ENCODE results near the gene RASSF8. TPM values are rescaled to one million over a fixed set of nuclear protein-coding genes. Genes with fewer than 3 reads are reported as not detected.

The RASSF8 gene
- total and polyA plus RNA-seq, 5 experiments from 2014 or later: not detected

- Mint-ChIP-seq H3K27me3 (peaks cover 13 to 58% (median 17%) of the 10 kb centered on the region in 5 donors), H3K36me3 (no peaks in the 10 kb centered on the region), H3K4me3 (no peak overlapping the region), H3K27ac (no peak overlapping the region), H3K4me1 (peaks cover 0 to 2% (median 0%) of the 10 kb centered on the region in 4 donors), H3K9me3 (no peaks in the 10 kb centered on the region)
- DNase-seq (no peak), ATAC-seq (no peak)
- POLR2A ChIA-PET: no interaction called here
Measured at GRCh38 chr12:25970916-25971653, 12.6 kb downstream of the RASSF8 start.

DNA sequence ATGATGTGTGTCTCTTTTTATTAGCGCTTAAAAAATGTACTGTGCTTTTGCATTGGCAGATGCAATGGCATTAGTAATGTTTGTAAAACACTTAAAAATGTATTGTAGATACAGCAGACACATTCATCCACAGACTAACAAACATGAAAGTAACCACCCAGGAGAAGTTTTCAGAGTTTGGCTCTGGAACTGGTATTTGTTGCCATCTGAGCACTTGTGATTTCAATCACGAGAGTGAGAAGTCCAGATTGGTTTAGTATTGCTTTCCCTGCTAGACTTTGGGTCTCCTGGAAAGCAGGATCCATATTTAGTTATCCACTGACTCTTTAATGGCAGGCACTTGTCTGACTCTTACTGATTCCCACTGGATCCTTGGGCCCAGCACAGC lies 13.2 kb downstream of the RASSF8 start:
- H3K27ac Mint-ChIP-seq: no peak overlapping the region
- peaks cover 0 to 2% (median 0%) of the 10 kb centered on the region in 4 donors for H3K4me1 Mint-ChIP-seq
- no peak overlapping the region for H3K4me3 Mint-ChIP-seq
- POLR2A ChIA-PET: no interaction called here
- no peaks in the 10 kb centered on the region for H3K36me3 Mint-ChIP-seq
- peaks cover 13 to 58% (median 15%) of the 10 kb centered on the region in 5 donors for H3K27me3 Mint-ChIP-seq
- H3K9me3 Mint-ChIP-seq: no peaks in the 10 kb centered on the region
- ATAC-seq: no peak
- no peak for DNase-seq

DNA sequence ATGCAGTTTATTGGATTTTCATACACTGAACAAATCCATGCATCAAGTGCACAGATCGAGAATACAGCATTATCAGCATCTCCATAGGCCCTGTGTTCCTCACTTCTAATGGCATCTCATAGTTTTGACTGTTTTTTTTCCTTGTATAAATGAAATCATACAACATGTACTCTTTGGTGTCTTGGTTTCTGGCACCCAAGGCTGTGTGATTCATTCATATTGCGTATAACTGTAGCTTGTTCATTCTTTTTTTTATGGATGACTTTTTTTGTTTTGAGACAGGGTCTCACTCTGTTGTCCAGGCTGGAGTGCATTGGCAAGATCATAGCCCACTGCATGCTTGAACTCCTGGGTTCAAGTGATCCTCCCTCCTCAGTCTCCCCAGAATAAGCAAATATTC lies 14.3 kb downstream of the RASSF8 start:
- peaks cover 0 to 2% (median 0%) of the 10 kb centered on the region in 4 donors for H3K4me1 Mint-ChIP-seq

DNA sequence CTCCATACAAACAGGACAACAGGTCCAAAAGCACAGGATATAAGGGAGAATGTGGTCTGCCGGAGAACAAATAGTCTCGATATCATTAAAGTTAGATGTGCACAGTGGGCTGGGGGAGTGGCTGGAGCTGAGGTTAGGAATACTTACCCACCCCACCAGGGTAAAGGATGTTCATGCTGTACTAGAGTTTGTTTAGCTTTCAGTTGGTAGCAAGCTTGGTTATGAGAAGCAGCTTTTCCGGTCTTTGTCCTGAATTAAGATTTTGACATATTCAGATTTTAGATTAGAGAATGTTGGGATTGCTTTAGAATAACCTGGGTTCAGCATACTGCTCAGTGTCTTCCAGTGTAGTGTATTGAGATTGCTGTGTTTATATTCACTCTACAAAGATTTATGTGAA lies 16.7 kb downstream of the RASSF8 start:
- H3K4me1 Mint-ChIP-seq: peaks cover 0 to 2% (median 0%) of the 10 kb centered on the region in 4 donors
- no peak overlapping the region for H3K4me3 Mint-ChIP-seq
- ATAC-seq (no peak), DNase-seq (no peak)
- no peaks in the 10 kb centered on the region for H3K9me3 Mint-ChIP-seq
- H3K27me3 Mint-ChIP-seq: peaks cover 2 to 39% (median 12%) of the 10 kb centered on the region in 5 donors
- POLR2A ChIA-PET: no interaction called here
- no peak overlapping the region for H3K27ac Mint-ChIP-seq
- no peaks in the 10 kb centered on the region for H3K36me3 Mint-ChIP-seq

More for the DNA sequence above, 14.3 kb downstream of the RASSF8 start:
- H3K27ac Mint-ChIP-seq: no peak overlapping the region
- DNase-seq (no peak), ATAC-seq (no peak)
- no peak overlapping the region for H3K4me3 Mint-ChIP-seq
- peaks cover 10 to 47% (median 14%) of the 10 kb centered on the region in 5 donors for H3K27me3 Mint-ChIP-seq
- no peaks in the 10 kb centered on the region for H3K36me3 Mint-ChIP-seq
- H3K9me3 Mint-ChIP-seq: no peaks in the 10 kb centered on the region
- POLR2A ChIA-PET: no interaction called here

DNA sequence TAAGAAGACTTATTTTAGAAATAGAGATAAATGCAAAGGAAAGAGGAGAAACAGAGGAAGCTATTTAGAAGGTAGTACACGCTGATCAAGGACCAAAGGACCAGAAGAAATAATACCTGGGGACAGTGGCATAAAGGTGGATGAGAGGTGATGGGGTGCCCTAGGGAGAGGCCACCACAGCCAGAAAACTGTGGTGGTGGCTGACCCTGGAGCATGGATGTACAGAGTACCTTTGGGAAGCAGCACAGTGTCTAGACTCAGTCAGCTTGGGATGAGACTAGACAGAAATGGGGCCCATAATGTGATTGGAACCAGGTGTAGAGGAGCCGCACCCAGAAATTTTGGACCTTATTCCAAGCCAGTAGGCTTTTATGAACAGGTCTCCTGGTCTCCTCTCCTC lies 17.2 kb downstream of the RASSF8 start:
- Mint-ChIP-seq H3K4me3 (no peak overlapping the region), H3K27me3 (peaks cover 0 to 34% (median 8%) of the 10 kb centered on the region in 5 donors), H3K27ac (peak overlapping the region in 1 of 10 donors; percentile 10), H3K36me3 (no peaks in the 10 kb centered on the region), H3K4me1 (peaks cover 0 to 2% (median 0%) of the 10 kb centered on the region in 4 donors), H3K9me3 (no peaks in the 10 kb centered on the region)
- DNase-seq: no peak
- POLR2A ChIA-PET: no interaction called here
- ATAC-seq: no peak

DNA sequence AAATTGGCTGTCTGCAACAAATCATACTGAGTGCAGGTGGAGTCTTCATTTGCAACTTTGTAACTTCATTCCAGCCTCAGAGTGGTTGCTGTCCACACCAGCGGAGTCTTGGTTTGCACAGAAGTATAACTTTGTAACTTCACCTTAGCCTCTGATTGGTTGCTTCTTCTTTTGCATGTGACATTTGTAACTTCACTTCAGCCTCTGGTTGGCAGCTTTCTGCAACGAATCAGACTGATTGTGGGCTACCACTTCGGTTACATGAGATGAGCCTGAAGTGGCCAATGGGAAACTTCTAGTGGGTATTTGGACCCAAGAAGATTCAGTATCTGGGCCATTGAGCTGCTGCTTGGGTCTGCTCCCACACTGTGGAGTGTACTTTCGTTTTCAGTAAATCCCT lies 17.8 kb downstream of the RASSF8 start:
- H3K27me3 Mint-ChIP-seq: peaks cover 0 to 29% (median 6%) of the 10 kb centered on the region in 5 donors
- H3K27ac Mint-ChIP-seq: peak overlapping the region in 1 of 10 donors; percentile 13
- peaks cover 0 to 2% (median 0%) of the 10 kb centered on the region in 4 donors for H3K4me1 Mint-ChIP-seq
- ATAC-seq: no peak
- no peaks in the 10 kb centered on the region for H3K36me3 Mint-ChIP-seq
- POLR2A ChIA-PET: no interaction called here
- no peak overlapping the region for H3K4me3 Mint-ChIP-seq
- no peak for DNase-seq
- no peaks in the 10 kb centered on the region for H3K9me3 Mint-ChIP-seq

- no peaks in the 10 kb centered on the region for H3K36me3 Mint-ChIP-seq
- no peaks in the 10 kb centered on the region for H3K9me3 Mint-ChIP-seq
- H3K4me1 Mint-ChIP-seq: peaks cover 0 to 2% (median 0%) of the 10 kb centered on the region in 4 donors
- H3K27me3 Mint-ChIP-seq: peaks cover 0 to 29% (median 6%) of the 10 kb centered on the region in 5 donors
- no peak overlapping the region for H3K4me3 Mint-ChIP-seq
- no peak overlapping the region for H3K27ac Mint-ChIP-seq
- no peak for ATAC-seq
- POLR2A ChIA-PET: no interaction called here
- no peak for DNase-seq
Measured at GRCh38 chr12:25977047-25977446, 18.6 kb downstream of the RASSF8 start.

DNA sequence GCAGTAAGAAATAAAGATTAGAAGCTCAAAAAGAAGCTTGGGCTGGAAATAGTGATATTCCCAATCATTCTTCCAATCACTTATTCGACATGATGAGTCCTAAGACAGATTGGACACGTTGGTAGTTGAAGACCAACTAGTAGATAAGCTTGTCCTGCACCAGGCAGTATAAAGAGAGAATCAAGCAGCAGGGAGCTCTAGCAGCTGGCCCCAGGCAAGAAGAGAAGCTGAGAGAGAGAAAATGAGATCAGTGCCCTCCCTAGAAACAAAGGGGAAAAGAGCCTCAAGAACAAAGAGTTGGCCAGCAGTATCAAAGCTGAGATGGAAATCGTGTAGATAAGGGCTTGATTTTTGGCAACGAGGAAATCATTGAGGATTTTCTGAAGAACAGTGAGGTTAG lies 20.6 kb downstream of the RASSF8 start:
- H3K9me3 Mint-ChIP-seq: no peaks in the 10 kb centered on the region
- H3K36me3 Mint-ChIP-seq: no peaks in the 10 kb centered on the region
- H3K4me1 Mint-ChIP-seq: peaks cover 0 to 2% (median 0%) of the 10 kb centered on the region in 4 donors
- H3K27ac Mint-ChIP-seq: no peak overlapping the region
- POLR2A ChIA-PET: no interaction called here
- H3K4me3 Mint-ChIP-seq: no peak overlapping the region
- peaks cover 0 to 29% (median 6%) of the 10 kb centered on the region in 5 donors for H3K27me3 Mint-ChIP-seq
- DNase-seq (no peak), ATAC-seq (no peak)

DNA sequence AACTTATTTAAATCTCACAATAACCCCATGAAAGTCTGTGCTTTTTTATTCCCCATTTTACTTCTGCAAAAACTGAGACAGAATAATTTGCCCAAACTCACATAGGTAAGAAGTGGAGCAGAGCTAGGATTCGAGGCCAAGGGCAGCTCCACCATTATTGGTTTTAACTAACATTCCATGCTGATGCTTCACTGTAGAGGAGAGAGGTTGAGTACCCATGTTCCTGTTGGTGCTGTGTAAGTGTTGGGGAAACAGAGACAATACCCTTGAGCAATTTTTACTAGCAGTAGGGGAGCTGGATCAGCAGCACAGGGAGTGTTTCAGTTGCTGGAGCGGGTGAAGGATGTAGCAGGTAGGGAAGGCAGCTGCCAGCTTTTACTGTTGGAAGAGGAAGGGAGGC lies 21.1 kb downstream of the RASSF8 start:
- H3K9me3 Mint-ChIP-seq: no peaks in the 10 kb centered on the region
- H3K27me3 Mint-ChIP-seq: peaks cover 0 to 26% (median 6%) of the 10 kb centered on the region in 5 donors
- peaks cover 0 to 2% (median 0%) of the 10 kb centered on the region in 4 donors for H3K4me1 Mint-ChIP-seq
- no peaks in the 10 kb centered on the region for H3K36me3 Mint-ChIP-seq
- DNase-seq (no peak), ATAC-seq (no peak)
- POLR2A ChIA-PET: no interaction called here
- H3K4me3 Mint-ChIP-seq: no peak overlapping the region
- H3K27ac Mint-ChIP-seq: no peak overlapping the region

GRCh38 chr12:25980035-25980434 lies 21.6 kb downstream of the RASSF8 start:
- Mint-ChIP-seq H3K9me3 (no peaks in the 10 kb centered on the region), H3K36me3 (no peaks in the 10 kb centered on the region), H3K4me1 (peaks cover 0 to 2% (median 0%) of the 10 kb centered on the region in 4 donors), H3K27ac (no peak overlapping the region), H3K27me3 (peaks cover 0 to 22% (median 6%) of the 10 kb centered on the region in 5 donors), H3K4me3 (no peak overlapping the region)
- ATAC-seq: no peak
- POLR2A ChIA-PET: no interaction called here
- no peak for DNase-seq

- Mint-ChIP-seq H3K27ac (no peak overlapping the region), H3K36me3 (no peaks in the 10 kb centered on the region), H3K4me1 (peaks cover 0 to 2% (median 0%) of the 10 kb centered on the region in 4 donors), H3K9me3 (no peaks in the 10 kb centered on the region), H3K4me3 (no peak overlapping the region), H3K27me3 (peaks cover 0 to 16% (median 4%) of the 10 kb centered on the region in 5 donors)
- no peak for ATAC-seq
- POLR2A ChIA-PET: no interaction called here
- DNase-seq: no peak
Measured at GRCh38 chr12:25981597-25981996, 23.1 kb downstream of the RASSF8 start.

GRCh38 chr12:25982416-25982815 lies 23.9 kb downstream of the RASSF8 start:
- H3K36me3 Mint-ChIP-seq: no peaks in the 10 kb centered on the region

DNA sequence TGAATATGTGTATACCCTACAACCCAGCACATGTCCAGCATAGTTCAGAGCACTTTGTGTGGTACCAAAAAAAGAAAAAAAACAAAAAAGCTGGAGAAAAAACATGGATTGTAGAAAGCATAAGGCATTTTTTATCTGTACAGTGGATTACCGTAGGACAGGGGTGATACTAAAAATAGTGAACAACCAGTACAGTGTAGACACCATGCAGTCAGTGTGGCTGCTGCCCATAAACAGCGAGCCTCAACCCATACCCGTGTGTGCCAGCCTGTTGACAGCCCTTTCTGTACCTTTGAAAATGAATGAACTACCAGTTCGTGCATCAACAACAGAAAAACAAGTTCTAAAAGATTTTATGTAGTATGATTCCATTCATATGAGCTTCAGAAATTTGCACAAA lies 25.1 kb downstream of the RASSF8 start:
- Mint-ChIP-seq H3K27ac (no peak overlapping the region), H3K4me3 (no peak overlapping the region), H3K27me3 (peaks cover 0 to 15% (median 4%) of the 10 kb centered on the region in 5 donors), H3K9me3 (no peaks in the 10 kb centered on the region), H3K4me1 (peaks cover 0 to 2% (median 0%) of the 10 kb centered on the region in 4 donors), H3K36me3 (no peaks in the 10 kb centered on the region)
- POLR2A ChIA-PET: no interaction called here
- no peak for ATAC-seq
- DNase-seq: no peak

More at GRCh38 chr12:25982416-25982815, 23.9 kb downstream of the RASSF8 start:
- no peak for DNase-seq
- POLR2A ChIA-PET: no interaction called here
- no peak for ATAC-seq
- peaks cover 0 to 2% (median 0%) of the 10 kb centered on the region in 4 donors for H3K4me1 Mint-ChIP-seq
- peak overlapping the region in 1 of 10 donors; percentile 51 for H3K4me3 Mint-ChIP-seq
- H3K27me3 Mint-ChIP-seq: peaks cover 0 to 16% (median 5%) of the 10 kb centered on the region in 5 donors
- H3K9me3 Mint-ChIP-seq: no peaks in the 10 kb centered on the region
- H3K27ac Mint-ChIP-seq: peak overlapping the region in 1 of 10 donors; percentile 15
